A673 (cell line): Measurements from ENCODE around the gene TNFRSF11A. TPM values are rescaled to one million over a fixed set of nuclear protein-coding genes. Genes with fewer than 3 reads are reported as not detected.

Source experiments
- BruUV-seq: library from RNA; stranded (reverse); fragments of 400-500 nt; replicated peaks from 2 replicates; lab custom pipeline; 2021; lab: Mats Ljungman, UMichigan
- CTCF ChIA-PET: fragments of 300-600 bp; sonication (Branson Sonifier 250); formaldehyde crosslinking; loops from one replicate; lab custom pipeline; 2022; ENCODE audit warnings: antibody characterized with exemption; lab: Charles Lee
- POLR2A ChIA-PET: fragments of 300-600 bp; sonication (Branson Sonifier 250); formaldehyde crosslinking; loops from one replicate; lab custom pipeline; 2022; ENCODE audit warnings: antibody characterized with exemption; ENCODE audit not compliant: low non-redundant PET; lab: Charles Lee
- DNase-seq: peaks from one replicate; pipeline ENCODE4 v3.0.0-alpha.2; 2015; ENCODE audit warnings: low spot score
- H3K27ac ChIP-seq: fragments of 200-600 bp; sonication (generic); 2 replicates; pipeline ENCODE4 v1.5.1; 2016; ENCODE audit warnings: mixed run types, low read depth, mild to moderate bottlenecking, mixed read lengths, antibody characterized with exemption, low read length; ENCODE audit not compliant: poor library complexity, severe bottlenecking
- H3K27me3 ChIP-seq: fragments of 200-600 bp; sonication (generic); replicated peaks from 2 replicates; pipeline ENCODE4 v1.6.1; 2017; ENCODE audit warnings: mixed run types, low read depth, mild to moderate bottlenecking, mixed read lengths, antibody characterized with exemption, low read length; ENCODE audit not compliant: insufficient read depth, poor library complexity
- H3K36me3 ChIP-seq: fragments of 200-600 bp; sonication (generic); 2 replicates; pipeline ENCODE4 v1.6.1; 2016; ENCODE audit warnings: mixed run types, mild to moderate bottlenecking, mixed read lengths, antibody characterized with exemption, low read length; ENCODE audit not compliant: insufficient read depth, poor library complexity, severe bottlenecking
- H3K4me1 ChIP-seq: fragments of 200-600 bp; sonication (generic); 2 replicates; pipeline ENCODE4 v1.6.1; 2017; ENCODE audit warnings: mixed run types, mild to moderate bottlenecking, mixed read lengths, antibody characterized with exemption, low read length; ENCODE audit not compliant: insufficient read depth, poor library complexity, severe bottlenecking
- H3K4me3 ChIP-seq: fragments of 200-600 bp; sonication (generic); 2 replicates; pipeline ENCODE4 v1.5.1; 2016; ENCODE audit warnings: low read depth, mixed run types, mild to moderate bottlenecking, mixed read lengths, low read length; ENCODE audit not compliant: poor library complexity, severe bottlenecking
- H3K9me3 ChIP-seq: fragments of 200-600 bp; sonication (generic); 2 replicates; pipeline ENCODE4 v1.6.1; 2016; ENCODE audit warnings: mixed run types, low read depth, mild to moderate bottlenecking, mixed read lengths, antibody characterized with exemption, low read length; ENCODE audit not compliant: poor library complexity, severe bottlenecking
- EZH2 ChIP-seq: fragments of 200-600 bp; sonication (generic); IDR thresholded peaks from 2 replicates; pipeline ENCODE4 v1.6.1; 2017; ENCODE audit warnings: borderline replicate concordance, low read depth, mild to moderate bottlenecking, mixed read lengths, antibody characterized with exemption, low read length; ENCODE audit not compliant: poor library complexity, severe bottlenecking
- intact Hi-C: fragments of 100-400 bp; cut with micrococcal nuclease; formaldehyde crosslinking; loops from one replicate; pipeline ENCODE4 v1.10.0; 2022; ENCODE audit not compliant: unreplicated experiment
- total RNA-seq: library from RNA; stranded (reverse); gene quantifications from 2 replicates; pipeline ENCODE4 v1.2.3, GENCODE V29; 2021
- TF ChIP-seq, protein P1 (sequence below): fragments of 300-800, 200-600 bp; sonication (generic); conservative IDR thresholded peaks from 2 replicates; pipeline ENCODE4 v1.5.1; 2017; ENCODE audit warnings: low read depth, mild to moderate bottlenecking, antibody characterized with exemption, low read length, moderate library complexity, mixed read lengths

The TNFRSF11A gene
- total RNA-seq, 1 experiment from 2014 or later: 0.37 TPM

DNA sequence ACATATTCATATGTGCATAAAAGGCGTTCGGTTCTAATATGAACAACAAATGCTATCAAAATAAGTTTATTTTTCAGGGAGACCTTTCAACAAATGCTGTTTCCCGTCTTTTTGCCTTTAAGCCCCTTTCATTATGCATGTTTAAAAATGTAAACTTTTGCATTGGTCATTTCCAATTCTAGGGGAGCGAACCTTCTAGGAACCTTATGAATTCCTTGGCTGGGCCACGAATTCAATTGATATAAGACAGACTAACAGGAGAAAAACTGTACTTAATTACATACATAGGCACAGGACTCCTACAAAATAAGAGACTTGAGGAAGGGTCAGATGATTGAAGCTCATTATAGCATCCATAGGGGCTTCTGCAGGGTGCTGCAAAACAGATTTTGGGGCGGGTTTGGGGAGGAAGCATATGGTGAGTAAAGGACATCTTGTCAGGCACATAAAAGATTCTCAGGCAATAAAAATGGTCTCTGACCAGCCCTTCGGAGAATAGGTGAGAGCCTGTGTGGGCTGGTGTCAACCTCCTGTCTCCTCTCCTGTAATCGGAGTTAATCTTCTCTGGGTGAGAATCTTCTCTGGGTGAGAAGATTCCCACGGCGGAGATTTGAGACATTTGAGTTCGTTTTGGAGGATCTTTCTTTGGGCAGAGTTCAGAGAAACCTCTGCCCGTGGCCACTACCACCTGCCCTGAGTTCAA lies 1.7 kb downstream of the TNFRSF11A start:
- POLR2A ChIA-PET: no interaction called here
- no peak for DNase-seq
- H3K4me3 ChIP-seq: no peak overlapping the region
- H3K9me3 ChIP-seq: no peaks in the 10 kb centered on the region
- H3K27ac ChIP-seq: no peak overlapping the region
- no peaks in the 10 kb centered on the region for H3K36me3 ChIP-seq
- CTCF ChIA-PET: no interaction called here
- BruUV-seq: no TSS peak
- TF ChIP-seq, protein P1, sequence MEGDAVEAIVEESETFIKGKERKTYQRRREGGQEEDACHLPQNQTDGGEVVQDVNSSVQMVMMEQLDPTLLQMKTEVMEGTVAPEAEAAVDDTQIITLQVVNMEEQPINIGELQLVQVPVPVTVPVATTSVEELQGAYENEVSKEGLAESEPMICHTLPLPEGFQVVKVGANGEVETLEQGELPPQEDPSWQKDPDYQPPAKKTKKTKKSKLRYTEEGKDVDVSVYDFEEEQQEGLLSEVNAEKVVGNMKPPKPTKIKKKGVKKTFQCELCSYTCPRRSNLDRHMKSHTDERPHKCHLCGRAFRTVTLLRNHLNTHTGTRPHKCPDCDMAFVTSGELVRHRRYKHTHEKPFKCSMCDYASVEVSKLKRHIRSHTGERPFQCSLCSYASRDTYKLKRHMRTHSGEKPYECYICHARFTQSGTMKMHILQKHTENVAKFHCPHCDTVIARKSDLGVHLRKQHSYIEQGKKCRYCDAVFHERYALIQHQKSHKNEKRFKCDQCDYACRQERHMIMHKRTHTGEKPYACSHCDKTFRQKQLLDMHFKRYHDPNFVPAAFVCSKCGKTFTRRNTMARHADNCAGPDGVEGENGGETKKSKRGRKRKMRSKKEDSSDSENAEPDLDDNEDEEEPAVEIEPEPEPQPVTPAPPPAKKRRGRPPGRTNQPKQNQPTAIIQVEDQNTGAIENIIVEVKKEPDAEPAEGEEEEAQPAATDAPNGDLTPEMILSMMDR: no peak
- no peak for TF ChIP-seq EZH2
- H3K27me3 ChIP-seq: peaks cover 56% of the 10 kb centered on the region
- no peaks in the 10 kb centered on the region for H3K4me1 ChIP-seq
- intact Hi-C loops: loop anchor here (5.0 kb wide), 1 partner anchor 256 kb away; no protein-coding TSS in a partner anchor

DNA sequence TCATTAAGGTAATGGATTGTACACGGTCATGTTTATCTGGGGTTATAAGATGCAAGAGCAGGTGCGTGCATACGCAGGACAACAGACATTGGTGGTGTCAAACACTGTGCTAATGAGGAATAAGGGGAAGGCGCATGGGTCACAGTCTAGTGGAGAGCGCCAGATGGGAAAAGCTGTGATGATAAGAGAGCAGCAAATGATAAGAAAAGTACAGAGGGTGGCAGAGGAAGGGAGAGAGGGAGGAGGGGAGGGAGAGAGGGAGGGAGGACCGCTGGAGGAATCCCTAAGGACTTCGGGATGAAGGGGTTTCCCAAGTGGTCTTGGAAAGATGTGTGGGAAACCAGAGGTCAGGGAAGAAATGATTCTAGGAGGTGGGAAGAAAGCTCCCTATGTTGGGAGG lies 2.9 kb downstream of the TNFRSF11A start:
- Histone ChIP-seq H3K27me3 (peaks cover 45% of the 10 kb centered on the region), H3K4me1 (no peaks in the 10 kb centered on the region), H3K36me3 (no peaks in the 10 kb centered on the region), H3K9me3 (no peaks in the 10 kb centered on the region), H3K27ac (no peak overlapping the region), H3K4me3 (no peak overlapping the region)
- intact Hi-C loops: loop anchor here (5.0 kb wide), 1 partner anchor 254 kb away; no protein-coding TSS in a partner anchor
- no peak for DNase-seq
- ChIA-PET POLR2A (no interaction called here), CTCF (interaction anchor here (1.0 kb wide), 1 partner anchor 95 kb away, joined by 14 read pairs; no protein-coding TSS in a partner anchor)
- TF ChIP-seq, protein P1: no peak
- no peak for TF ChIP-seq EZH2
- BruUV-seq: no TSS peak

DNA sequence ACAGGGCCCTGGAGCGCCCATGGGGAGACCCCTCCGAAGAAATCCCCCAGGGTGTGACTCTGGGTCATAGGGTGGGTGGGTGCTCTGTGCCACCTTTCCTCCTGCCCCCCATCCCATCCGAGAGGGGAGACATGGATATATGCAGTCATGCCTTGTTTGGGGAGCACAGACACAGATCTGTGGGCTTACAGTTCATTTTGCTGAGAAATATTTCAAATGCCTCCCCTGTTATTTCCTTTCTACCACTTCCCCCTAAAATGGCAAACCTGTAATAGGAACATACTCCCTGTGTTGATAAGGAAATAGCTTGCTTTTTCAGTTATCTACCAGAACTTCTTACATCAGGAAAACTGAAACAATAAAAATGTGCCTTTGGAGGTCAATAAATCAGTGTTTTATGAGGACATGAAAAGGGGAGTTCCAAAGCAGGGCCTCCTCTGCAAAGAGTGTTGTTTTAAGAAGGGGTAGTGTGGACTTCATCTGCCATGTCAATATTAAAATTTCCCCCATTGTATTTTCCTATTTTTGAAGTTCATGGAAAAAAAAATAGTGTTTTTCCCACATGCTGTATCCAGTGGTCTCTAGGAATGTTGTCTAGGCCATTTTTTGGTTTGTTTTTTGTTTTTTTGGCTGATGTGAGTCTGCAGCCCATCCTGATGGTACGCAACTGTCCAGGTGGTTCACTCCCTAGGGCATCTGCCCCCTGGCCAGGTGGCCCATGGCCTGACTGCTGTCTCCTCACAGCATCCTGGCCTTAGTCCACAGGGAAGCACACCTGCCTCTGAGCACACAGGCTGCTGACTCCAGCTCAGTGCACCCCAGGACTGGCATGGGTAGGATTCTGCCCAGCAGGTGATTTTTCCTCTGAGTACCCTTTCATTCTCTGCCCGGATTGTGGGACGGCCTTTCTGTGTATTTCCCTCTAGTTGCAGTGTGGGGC lies 3.7 kb downstream of the TNFRSF11A start:
- BruUV-seq: no TSS peak
- no peak for TF ChIP-seq EZH2
- TF ChIP-seq, protein P1: no peak
- intact Hi-C loops: loop anchor here (5.0 kb wide), 1 partner anchor 253 kb away; no protein-coding TSS in a partner anchor
- H3K4me1 ChIP-seq: no peaks in the 10 kb centered on the region
- DNase-seq: no peak
- H3K27me3 ChIP-seq: peaks cover 36% of the 10 kb centered on the region
- CTCF ChIA-PET: interaction anchor here (1.0 kb wide), 1 partner anchor 95 kb away, joined by 14 read pairs; no protein-coding TSS in a partner anchor
- H3K27ac ChIP-seq: no peak overlapping the region
- H3K4me3 ChIP-seq: no peak overlapping the region
- POLR2A ChIA-PET: no interaction called here
- H3K9me3 ChIP-seq: no peaks in the 10 kb centered on the region
- no peaks in the 10 kb centered on the region for H3K36me3 ChIP-seq
